HG03520 (cell line): ENCODE data around the gene SLC13A5.
"Not testable (repeated sequence)": the region's sequence is repeated elsewhere in the genome, so short reads cannot be mapped to it uniquely, and the experiment has no call there.

Source experiments
- ATAC-seq: cut with Tn5 transposase; IDR thresholded peaks from one replicate; pipeline ENCODE4 v1.9.1; 2021; ENCODE audit warnings: mild to moderate bottlenecking, moderate library complexity; ENCODE audit not compliant: unreplicated experiment

Gene SLC13A5

DNA sequence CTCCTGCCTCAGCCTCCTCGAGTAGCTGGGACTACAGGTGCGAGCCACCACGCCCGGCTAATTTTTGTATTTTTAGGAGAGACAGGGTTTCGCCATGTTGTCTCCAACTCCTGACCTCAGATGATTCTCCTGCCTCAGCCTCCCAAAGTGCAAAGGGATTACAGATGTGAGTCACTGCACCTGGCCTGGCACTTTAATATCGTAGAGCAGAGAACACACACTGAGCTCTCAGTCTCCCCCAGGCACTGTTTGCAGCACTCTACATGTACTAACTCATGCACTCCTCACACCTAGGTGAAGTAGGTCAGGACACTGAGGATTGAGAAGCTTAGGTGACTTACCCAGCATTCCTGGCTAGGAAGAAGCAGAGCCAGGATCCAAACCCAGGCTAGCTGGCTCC, 46.6 kb downstream of the SLC13A5 start:
- ATAC-seq = no peak

GRCh38 chr17:6666077-6666521, 47.1 kb downstream of the SLC13A5 start:
- ATAC-seq = no peak

GRCh38 chr17:6663200-6663599, 50.0 kb downstream of the SLC13A5 start:
- not testable (repeated sequence) for ATAC-seq

GRCh38 chr17:6661464-6661848, 51.7 kb downstream of the SLC13A5 start:
- ATAC-seq = no peak

DNA sequence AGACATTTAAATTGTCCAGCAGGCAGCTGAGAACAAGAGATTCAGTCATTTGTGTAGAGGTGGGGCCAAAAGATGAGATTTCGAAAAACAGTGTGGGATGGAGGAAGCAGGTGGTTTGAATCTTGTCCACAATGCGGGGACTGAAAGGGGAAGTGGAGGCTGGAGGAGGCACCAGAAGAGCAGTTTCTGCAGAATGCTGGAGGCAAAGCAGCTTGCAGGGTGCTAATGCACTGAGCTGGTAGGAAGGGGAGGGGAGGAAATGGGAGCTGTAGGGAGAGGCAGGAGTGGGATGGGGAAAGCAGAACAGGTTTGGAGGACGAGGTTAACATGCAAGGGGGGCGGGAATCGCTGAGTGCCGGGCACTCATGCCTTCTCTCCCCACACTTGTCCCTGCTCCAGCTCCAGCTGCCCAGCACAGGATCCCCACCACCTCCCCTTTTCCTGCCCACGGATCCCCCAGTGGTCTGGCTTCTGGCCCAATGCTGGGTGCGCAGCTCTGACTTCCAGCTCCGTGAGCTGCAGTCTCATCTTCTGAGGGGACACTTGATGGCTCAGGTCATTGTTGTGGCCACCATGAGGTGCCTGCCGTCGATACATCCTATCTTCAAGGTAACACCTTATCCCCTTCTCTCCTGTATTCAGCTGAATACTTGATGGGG, 52.2 kb downstream of the SLC13A5 start:
- peak; percentile 65 for ATAC-seq

DNA sequence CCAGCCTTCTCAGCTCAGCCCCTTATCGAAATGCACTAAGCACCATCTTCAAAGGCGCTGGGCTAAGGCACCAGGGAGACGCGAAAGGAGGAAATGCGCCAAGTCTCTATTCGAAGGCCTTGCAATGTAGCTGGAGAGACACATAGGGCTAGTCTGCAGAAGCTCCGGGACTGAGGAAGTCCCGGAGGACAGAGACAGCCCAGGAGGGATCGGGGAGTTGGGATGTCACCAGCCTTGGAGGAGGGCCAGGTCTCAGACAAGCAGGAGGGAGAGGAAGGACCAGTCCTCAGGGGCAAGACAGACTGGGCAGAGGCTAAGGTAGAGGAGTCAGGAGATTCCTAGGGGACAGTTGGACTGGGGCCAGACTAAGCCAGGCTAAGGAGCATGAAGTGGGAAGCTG, 53.1 kb downstream of the SLC13A5 start:
- no peak for ATAC-seq

DNA sequence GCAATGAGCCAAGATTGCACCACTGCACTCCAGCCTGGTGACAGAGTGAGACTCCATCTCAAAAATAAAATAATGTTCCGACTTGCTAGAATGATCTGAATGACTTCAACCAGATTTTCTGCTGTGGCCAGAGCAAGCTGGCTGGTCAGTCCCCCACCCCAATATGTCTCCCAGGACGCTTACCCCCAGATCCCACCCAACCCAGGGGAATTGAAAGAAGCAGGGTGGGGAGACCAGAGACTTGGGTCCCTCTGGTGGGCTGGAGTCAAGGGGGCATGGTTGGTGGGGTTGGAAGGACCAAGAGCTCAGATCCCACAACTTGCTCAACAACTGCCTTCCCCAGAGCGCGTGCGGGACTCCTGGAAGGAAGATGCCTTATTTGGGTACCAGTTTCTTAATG, 54.8 kb downstream of the SLC13A5 start:
- not testable (repeated sequence) for ATAC-seq

GRCh38 chr17:6657633-6658287, 55.4 kb downstream of the SLC13A5 start:
- ATAC-seq = no peak

DNA sequence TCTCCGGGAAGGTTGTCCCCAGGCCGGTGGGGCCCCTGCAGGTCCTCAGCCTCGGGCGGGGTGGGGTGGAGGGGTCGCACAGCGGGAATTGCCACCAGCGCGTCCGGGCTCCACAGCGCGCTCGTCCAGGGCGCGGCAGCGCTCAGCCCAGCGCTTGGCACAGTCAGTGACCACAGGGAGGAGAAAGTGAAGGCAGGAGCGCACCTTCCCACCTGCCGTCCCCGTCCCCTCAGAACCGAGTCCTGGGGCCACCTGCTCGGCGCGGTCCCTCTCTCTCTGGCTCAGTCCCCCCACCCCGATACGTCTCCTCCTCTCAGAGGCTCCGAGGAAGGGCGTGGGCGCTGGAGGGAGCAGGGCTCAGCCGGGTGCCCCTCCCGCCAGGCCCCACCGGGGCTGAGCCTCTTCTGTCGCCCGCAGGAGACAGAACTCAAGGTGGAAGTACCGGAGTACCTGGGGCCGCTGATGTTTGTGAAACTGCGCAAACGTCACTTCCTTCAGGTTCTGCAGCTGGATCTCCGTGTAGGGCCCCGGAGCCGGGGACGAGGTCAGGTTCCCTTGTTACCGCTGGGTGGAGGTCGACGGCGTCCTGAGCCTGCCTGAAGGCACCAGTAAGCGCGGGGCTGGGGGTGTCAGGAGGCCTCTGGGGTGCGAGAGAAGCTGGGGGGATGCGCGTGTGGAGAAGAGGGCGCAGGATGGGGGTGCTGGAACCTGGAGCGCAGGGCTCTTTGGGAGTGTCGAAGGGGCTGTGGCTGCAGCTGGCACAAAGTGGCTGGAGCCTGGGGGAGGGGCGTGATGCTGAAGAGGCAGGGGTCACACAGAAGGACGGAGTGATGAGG, 56.2 kb downstream of the SLC13A5 start:
- ATAC-seq = not testable (repeated sequence)

DNA sequence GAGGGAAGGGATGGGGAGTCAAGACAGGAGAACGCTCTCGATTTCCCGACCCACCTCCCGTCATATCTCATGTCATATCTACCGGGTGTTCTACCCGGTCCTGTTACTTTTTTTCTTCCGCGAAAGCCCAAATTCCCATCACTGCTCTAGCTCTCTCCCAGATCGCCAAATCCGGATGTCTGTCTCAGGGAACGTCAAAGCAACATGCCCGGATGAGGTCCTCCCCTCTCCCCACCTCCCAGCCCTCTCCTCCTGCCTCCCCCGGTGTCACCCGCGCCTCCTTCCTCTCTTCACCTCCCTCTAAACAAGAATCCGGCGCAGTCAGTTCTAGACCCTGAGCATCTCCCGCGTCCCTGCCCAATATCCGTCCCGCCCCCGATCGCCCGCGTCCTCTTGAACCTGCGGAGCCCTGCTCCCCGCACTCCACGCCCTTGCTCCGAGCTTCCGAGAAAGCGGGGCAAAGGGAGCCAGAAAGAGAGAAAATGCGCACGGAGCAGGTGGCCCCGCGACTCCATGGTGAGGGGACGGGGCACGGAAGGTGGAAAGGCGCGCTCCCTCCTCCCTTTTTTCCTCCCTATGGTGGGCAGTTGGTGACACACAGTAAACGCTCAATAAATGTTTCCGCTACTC, 57.3 kb downstream of the SLC13A5 start:
- not testable (repeated sequence) for ATAC-seq

DNA sequence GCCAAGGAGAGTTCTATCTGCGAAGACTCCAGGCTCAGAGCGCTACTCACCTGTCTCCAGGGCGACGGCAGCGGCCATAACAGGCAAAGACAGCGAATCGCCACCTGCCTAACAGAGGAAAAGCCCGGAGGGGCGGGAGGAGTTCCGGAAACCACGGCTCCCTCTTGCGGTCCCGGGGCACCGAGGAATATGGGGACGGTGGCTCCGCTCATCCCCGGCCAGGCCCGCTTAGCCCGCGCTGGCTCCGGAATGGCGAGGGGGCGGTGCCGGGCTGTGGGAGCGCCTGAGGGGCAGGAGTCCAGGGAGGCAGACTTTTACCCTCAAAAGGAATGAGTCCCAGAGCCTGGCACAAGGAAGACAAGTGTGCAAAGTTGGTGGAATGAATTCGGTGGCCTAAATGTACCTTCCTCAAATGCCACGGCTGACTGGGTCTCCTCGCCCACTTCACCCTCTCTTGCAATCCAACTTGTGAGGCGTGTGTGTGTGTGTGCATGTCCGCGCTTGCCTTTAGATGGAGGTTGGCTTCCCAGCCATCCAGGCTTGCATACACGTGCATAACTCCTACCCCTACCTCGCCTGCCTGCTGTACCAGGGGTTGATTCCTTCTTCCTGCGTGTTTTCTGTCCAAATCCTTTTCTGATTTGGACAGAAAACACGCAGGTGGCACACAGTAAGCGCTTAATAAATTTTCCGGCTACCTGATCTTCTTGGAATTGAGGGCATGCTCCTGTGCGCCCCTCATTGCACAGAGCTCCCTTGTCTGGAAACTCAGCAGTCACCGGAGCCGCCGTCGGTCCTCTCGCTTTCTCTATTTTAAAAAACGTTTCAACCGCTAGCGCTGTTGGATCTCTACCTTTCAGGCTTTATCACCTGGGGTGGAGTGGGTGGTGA, 58.1 kb downstream of the SLC13A5 start:
- no peak for ATAC-seq

GRCh38 chr17:6651919-6652452, 61.2 kb downstream of the SLC13A5 start:
- no peak for ATAC-seq

- peak; percentile 85 for ATAC-seq
Observed at GRCh38 chr17:6651354-6651918, 61.7 kb downstream of the SLC13A5 start, which contains the start of the genes C17orf100 and MED31. Gene C17orf100, plus strand, starts transcription at chr17:6651762. Its CDS starts 152 bp downstream, at chr17:6651914. Gene MED31, minus strand, starts transcription at chr17:6651605. Its CDS starts 77 bp downstream, at chr17:6651528.

- no peak for ATAC-seq
Observed at GRCh38 chr17:6648181-6648580, 65.0 kb downstream of the SLC13A5 start.

DNA sequence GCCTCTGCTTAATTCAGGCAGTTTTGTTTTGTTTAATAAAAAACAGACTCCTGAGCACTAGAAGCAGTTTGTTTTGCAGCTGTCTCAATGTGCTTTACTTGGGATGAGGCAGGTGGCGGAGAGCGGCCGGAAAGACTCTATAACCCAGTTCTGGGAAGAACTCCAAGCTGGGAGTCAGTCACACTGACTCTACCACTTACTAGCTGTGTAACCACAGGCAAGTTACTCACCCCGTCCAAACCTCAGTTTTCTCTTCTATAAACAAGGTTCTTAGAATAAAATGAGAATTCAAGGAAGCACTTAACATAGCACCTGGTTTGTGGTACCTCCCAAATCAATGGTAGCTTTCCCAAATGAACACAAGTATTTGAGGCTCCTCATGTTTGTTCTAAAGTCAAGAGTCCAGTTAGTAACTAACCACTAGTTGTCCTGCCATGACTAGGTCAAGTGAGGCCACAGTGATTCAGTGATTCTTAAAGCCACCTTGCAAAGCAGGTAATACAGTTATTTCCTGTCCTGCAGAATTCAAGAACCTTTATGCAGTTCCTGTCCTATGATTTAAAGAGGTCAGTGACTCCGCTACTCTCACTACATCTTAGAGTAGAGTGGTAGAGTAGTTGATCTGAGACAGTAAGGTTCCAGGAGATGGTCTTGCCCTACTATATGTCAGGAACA, 69.6 kb downstream of the SLC13A5 start:
- ATAC-seq = no peak

GRCh38 chr17:6642592-6642991, 70.6 kb downstream of the SLC13A5 start:
- no peak for ATAC-seq

DNA sequence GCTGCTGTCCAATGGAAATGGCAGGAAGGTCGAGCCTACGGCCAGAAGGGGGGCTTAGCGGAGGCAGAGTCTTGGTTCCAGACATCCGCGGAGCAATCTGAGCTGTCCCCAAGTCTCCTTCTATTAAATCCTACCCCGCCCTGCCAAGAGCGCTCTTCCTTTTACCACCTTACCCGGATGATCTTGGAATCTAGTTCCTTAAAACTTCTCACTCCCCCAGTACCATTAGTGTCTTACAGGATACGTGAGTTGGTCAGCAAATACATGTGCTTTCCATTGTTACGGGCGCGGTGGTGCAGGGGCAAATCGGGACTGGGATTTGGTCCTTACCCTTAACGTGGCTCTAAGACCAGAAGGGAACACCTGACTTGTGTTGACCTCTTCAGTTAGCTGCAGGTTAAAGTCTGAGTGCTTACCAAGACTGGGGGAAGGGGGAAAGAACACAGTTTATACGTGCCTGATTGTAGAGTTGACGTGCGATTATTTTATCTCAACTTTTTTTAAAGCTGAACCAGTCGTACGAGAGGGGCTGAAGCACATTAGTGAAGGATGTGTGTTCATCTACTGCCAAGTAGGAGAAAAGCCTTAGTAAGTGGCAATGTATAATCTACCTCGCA, 71.8 kb downstream of the SLC13A5 start:
- peak; percentile 7 for ATAC-seq

DNA sequence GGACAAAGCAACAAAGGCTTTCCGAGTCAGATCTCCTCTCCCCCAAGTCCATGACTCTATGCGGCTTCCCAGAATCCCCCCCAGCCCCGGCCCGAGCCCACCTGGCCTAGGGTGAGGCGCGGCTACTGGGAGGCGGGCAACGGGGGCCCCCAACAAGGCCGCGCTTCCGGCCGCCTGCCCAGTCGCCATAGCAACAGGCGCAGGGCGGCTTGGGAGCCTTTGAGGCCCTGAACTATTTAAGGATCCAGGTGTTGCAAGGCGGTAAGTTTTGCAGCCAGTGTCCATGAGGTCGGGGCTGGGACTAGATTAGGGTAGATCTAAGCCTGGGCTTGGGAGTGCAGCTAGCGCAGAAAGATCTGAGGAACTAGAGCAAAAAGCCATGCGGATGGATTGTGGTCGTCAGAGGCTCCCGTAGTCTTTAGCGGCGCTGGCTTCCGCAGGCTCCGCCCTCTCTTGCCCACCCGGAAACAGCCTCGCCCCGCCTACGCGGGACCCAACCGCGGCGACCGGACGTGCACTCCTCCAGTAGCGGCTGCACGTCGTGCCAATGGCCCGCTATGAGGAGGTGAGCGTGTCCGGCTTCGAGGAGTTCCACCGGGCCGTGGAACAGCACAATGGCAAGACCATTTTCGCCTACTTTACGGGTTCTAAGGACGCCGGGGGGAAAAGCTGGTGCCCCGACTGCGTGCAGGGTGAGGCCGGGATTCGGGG, 72.5 kb downstream of the SLC13A5 start, which contains the start of the genes KIAA0753 and TXNDC17:
Gene KIAA0753 (minus strand): TSS at position 176 of the 711 bp plus-strand sequence. CDS start 5,608 bp downstream, outside the sequence.
Gene TXNDC17 (plus strand): TSS at position 525 of the 711 bp plus-strand sequence. CDS start 23 bp downstream, at position 548.
- peak; percentile 81 for ATAC-seq
